ENCODE measurements around the gene PCDH9. TPM values are rescaled to one million over a fixed set of nuclear protein-coding genes. Genes with fewer than 3 reads are reported as not detected.

Gene PCDH9
- total RNA-seq, 1 experiment from 2014 or later: 4.2 TPM

DNA sequence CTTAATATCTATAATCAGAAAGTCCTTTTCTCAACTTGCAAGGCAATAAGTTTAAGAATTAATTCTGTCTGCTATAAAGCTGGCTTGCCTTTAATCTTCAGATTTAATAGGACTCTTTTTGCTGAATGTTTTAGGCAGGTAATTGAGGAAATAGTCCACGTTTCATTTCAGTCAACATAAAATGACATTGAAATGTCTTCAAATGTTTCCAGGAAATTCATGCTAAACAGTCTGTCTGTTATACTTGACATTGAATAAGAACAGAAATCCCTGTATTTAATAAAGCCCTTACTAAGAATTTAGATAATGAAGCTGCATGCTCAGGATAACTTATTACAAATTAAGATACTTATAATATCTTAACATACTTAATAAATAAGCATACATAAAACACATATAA is 84.2 kb downstream of the PCDH9 start:
- Histone ChIP-seq H3K36me3 (ENCODE audit: control insufficient read depth, insufficient read depth, low read length) (no peaks in the 10 kb centered on the region), H3K27ac (ENCODE audit: low read length) (no peak overlapping the region), H3K4me1 (ENCODE audit: control insufficient read depth, insufficient read depth, low read length) (no peaks in the 10 kb centered on the region), H3K27me3 (ENCODE audit: control insufficient read depth, insufficient read depth, low read length) (no peaks in the 10 kb centered on the region), H3K4me3 (ENCODE audit: low read depth in 2 of 2, low read length in 2 of 2) (no peak overlapping the region), H3K9me3 (ENCODE audit: control insufficient read depth, insufficient read depth, low read depth, low read length) (no peaks in the 10 kb centered on the region)
- BruUV-seq (replicated peaks): no TSS peak
- intact Hi-C loops (cut with micrococcal nuclease; ENCODE audit: unreplicated experiment) (no loop called here), in situ Hi-C loops (cut with HindIII; ENCODE audit: low pct_unique_long_range_greater_than_20kb, low sequenced_read_pairs) (no loop called here)
- DNase-seq (ENCODE audit: low read depth, low spot score): no peak
- ChIA-PET CTCF (no interaction called here), POLR2A (no interaction called here)
- no peak for TF ChIP-seq POLR2AphosphoS5 (IDR thresholded peaks at IDR 0.05; ENCODE audit: low read depth, low read length)
- TF ChIP-seq CTCF (IDR thresholded peaks at IDR 0.05): no peak
- no peak for TF ChIP-seq SIN3A (IDR thresholded peaks at IDR 0.05; ENCODE audit: borderline replicate concordance, insufficient read depth, low read depth, low read length)
- TF ChIP-seq REST (IDR thresholded peaks at IDR 0.05; ENCODE audit: insufficient read depth in 1 of 2, low read depth in 2 of 2, low read length in 1 of 2): no peak
- no peak for TF ChIP-seq TCF7L2 (IDR thresholded peaks at IDR 0.05; ENCODE audit: low read depth, low read length)
- no peak for ATAC-seq

DNA sequence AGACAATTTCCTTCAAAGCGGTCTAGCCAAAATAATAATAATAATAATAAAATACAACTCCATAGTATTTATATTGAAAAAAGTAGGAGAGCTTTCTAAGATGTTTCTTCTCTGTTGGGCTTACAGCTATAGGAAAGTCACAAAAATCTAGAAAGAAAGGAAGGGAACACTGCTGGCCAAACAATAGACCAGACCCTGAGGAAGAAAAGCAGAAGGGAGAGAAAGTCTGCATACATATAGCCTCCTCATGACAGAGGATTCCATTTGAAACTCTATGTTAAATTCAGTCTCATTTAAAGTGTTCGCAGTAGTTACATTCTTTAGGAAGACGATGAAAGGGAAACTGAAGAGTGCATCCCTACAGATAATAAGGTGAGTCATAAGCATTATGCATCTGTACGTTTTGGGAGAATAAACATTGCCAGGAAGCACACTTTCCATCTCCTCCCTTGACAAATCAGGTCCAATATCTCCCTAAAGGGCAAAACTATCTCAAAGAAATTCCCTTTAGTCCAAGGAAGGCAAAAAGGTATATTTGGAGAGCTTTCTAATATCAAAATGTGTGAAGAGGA is 86.5 kb downstream of the PCDH9 start:
- POLR2A ChIA-PET: no interaction called here
- in situ Hi-C loops (cut with HindIII; ENCODE audit: low pct_unique_long_range_greater_than_20kb, low sequenced_read_pairs) (no loop called here), intact Hi-C loops (cut with micrococcal nuclease; ENCODE audit: unreplicated experiment) (no loop called here)
- Histone ChIP-seq H3K4me3 (ENCODE audit: low read depth in 2 of 2, low read length in 2 of 2) (no peak overlapping the region), H3K36me3 (ENCODE audit: control insufficient read depth, insufficient read depth, low read length) (no peaks in the 10 kb centered on the region), H3K4me1 (ENCODE audit: control insufficient read depth, insufficient read depth, low read length) (no peaks in the 10 kb centered on the region), H3K9me3 (ENCODE audit: control insufficient read depth, insufficient read depth, low read depth, low read length) (no peaks in the 10 kb centered on the region), H3K27ac (ENCODE audit: low read length) (no peak overlapping the region), H3K27me3 (ENCODE audit: control insufficient read depth, insufficient read depth, low read length) (no peaks in the 10 kb centered on the region)
- TF ChIP-seq SIN3A (IDR thresholded peaks at IDR 0.05; ENCODE audit: borderline replicate concordance, insufficient read depth, low read depth, low read length) (no peak), POLR2AphosphoS5 (IDR thresholded peaks at IDR 0.05; ENCODE audit: low read depth, low read length) (no peak), CTCF (IDR thresholded peaks at IDR 0.05) (no peak)
- CTCF ChIA-PET: interaction anchor here (0.6 kb wide), 1 partner anchor 139 kb away, joined by 3 read pairs; no protein-coding TSS in a partner anchor
- ATAC-seq (no peak), DNase-seq (ENCODE audit: low read depth, low spot score) (no peak)
- no TSS peak for BruUV-seq (replicated peaks)
